ENCODE data around the gene PIGK. TPM values are rescaled to one million over a fixed set of nuclear protein-coding genes. Genes with fewer than 3 reads are reported as not detected.
A peak's percentile ranks its signal among the peaks of the same experiment; 100 is the strongest.

The PIGK gene
- total RNA-seq, 4 donors from 2014 or later: 1.1 to 14.1 (median 8.3) TPM

DNA sequence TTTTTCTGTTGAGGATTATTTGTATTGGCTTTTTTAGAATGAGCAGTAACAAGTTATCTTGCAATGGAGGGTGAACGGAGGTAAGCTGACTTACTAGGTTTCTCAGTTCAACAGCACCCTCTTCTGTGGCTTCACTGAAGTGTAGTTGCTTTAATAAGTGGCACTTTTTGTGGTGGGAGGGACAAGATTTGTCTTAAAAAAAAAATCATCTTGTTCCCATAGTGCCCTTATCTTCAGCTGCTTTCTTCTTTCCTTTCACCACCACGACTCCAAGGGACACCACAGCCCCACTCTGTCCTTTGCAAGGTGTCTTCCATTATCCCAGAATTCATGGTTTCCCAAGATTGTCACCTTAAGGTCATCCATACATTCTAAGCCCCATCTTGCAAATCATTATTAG, 92.9 kb downstream of the PIGK start:
- 7 to 36% methylated on average over 2 of the region's 2 CpGs for WGBS, 2 donors (ENCODE audit: low coverage in 1 of 2)
- H3K36me3 ChIP-seq: no peaks in the 10 kb centered on the region
- no peaks in the 10 kb centered on the region for H3K27me3 ChIP-seq
- TF ChIP-seq, protein P1, sequence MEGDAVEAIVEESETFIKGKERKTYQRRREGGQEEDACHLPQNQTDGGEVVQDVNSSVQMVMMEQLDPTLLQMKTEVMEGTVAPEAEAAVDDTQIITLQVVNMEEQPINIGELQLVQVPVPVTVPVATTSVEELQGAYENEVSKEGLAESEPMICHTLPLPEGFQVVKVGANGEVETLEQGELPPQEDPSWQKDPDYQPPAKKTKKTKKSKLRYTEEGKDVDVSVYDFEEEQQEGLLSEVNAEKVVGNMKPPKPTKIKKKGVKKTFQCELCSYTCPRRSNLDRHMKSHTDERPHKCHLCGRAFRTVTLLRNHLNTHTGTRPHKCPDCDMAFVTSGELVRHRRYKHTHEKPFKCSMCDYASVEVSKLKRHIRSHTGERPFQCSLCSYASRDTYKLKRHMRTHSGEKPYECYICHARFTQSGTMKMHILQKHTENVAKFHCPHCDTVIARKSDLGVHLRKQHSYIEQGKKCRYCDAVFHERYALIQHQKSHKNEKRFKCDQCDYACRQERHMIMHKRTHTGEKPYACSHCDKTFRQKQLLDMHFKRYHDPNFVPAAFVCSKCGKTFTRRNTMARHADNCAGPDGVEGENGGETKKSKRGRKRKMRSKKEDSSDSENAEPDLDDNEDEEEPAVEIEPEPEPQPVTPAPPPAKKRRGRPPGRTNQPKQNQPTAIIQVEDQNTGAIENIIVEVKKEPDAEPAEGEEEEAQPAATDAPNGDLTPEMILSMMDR (IDR thresholded peaks at IDR 0.05): peak; percentile 18 to 46 (median 37)
- TF ChIP-seq POLR2AphosphoS5 (IDR thresholded peaks at IDR 0.05): no peak
- no peaks in the 10 kb centered on the region for H3K9me3 ChIP-seq
- intact Hi-C loops (cut with DNase I; ENCODE audit: low total_unique reads): loop anchor here (10.0 kb wide), 1 partner anchor 972 kb away; no protein-coding TSS in a partner anchor
- H3K4me1 ChIP-seq: peaks cover 0 to 6% (median 0%) of the 10 kb centered on the region in 4 donors
- no peak for DNase-seq
- in situ Hi-C loops (cut with MboI; ENCODE audit: low pct_ligation_motif_present in 1 of 4, low pct_unique_long_range_greater_than_20kb in 1 of 4, low sequenced_read_pairs in 3 of 4): loop anchor here (25.0 kb wide), 1 partner anchor 964 kb away; no protein-coding TSS in a partner anchor
- no peak overlapping the region for H3K27ac ChIP-seq
- no peak overlapping the region for H3K4me3 ChIP-seq

DNA sequence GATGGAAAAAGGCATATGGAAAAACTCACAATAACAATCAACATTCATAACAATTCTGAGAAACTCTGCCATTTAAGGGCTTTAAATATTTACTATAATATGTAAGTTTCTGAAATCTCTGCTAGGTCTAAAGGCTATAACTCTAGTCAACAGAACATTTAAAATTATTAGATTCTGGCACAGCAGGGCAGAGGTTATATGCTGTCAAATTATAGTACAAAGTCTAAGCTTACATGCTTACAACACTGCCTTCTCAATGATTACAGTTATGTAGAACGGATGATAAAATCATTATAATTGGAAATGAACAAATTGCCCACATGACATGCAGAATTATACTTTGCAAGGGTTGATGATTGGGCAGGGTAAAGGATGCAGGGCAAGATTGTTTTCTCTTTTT, 97.7 kb downstream of the PIGK start:
- H3K9me3 ChIP-seq: no peaks in the 10 kb centered on the region
- TF ChIP-seq POLR2AphosphoS5 (IDR thresholded peaks at IDR 0.05): no peak
- TF ChIP-seq, protein P1 (IDR thresholded peaks at IDR 0.05): no peak
- TF ChIP-seq POLR2A (IDR thresholded peaks at IDR 0.05): no peak
- TF ChIP-seq EP300 (IDR thresholded peaks at IDR 0.05; ENCODE audit: low read depth): no peak
- intact Hi-C loops (cut with DNase I; ENCODE audit: low total_unique reads) (loop anchor here (10.0 kb wide), 1 partner anchor 967 kb away; no protein-coding TSS in a partner anchor), in situ Hi-C loops (cut with MboI; ENCODE audit: low pct_ligation_motif_present in 1 of 4, low pct_unique_long_range_greater_than_20kb in 1 of 4, low sequenced_read_pairs in 3 of 4) (no loop called here)
- H3K4me3 ChIP-seq: no peak overlapping the region
- DNase-seq: no peak
- H3K36me3 ChIP-seq: no peaks in the 10 kb centered on the region
- H3K27ac ChIP-seq: no peak overlapping the region
- peaks cover 0 to 6% (median 0%) of the 10 kb centered on the region in 4 donors for H3K4me1 ChIP-seq
- 65 to 75% methylated on average over 1 of the region's 1 CpG for WGBS, 2 donors (ENCODE audit: low coverage in 1 of 2)
- H3K27me3 ChIP-seq: no peaks in the 10 kb centered on the region

DNA sequence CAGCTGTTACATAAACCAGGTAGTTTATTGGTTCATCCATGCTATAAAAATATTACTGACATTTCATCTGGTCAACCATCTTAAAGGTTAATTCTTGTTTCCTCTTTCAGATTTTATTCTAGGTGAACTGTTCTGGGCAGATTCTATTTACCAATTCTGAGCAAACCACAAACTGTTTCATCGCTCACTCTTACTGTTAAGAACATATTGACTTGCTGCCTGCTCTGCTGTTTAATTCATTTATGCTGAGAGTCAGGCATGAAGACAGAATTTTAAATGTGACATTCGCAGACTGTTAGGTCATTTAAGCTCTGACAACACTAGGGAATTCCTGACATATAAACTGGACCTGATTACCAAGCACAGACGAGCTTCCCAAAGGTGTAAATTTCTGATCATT, 98.3 kb downstream of the PIGK start:
- no peaks in the 10 kb centered on the region for H3K36me3 ChIP-seq
- no peak overlapping the region for H3K27ac ChIP-seq
- no peak for TF ChIP-seq POLR2A (IDR thresholded peaks at IDR 0.05)
- TF ChIP-seq, protein P1 (IDR thresholded peaks at IDR 0.05): no peak
- no peaks in the 10 kb centered on the region for H3K9me3 ChIP-seq
- intact Hi-C loops (cut with DNase I; ENCODE audit: low total_unique reads): loop anchor here (10.0 kb wide), 1 partner anchor 966 kb away; no protein-coding TSS in a partner anchor
- H3K4me1 ChIP-seq: peaks cover 0 to 5% (median 0%) of the 10 kb centered on the region in 4 donors
- H3K27me3 ChIP-seq: no peaks in the 10 kb centered on the region
- in situ Hi-C loops (cut with MboI; ENCODE audit: low pct_ligation_motif_present in 1 of 4, low pct_unique_long_range_greater_than_20kb in 1 of 4, low sequenced_read_pairs in 3 of 4): no loop called here
- DNase-seq: no peak
- WGBS, 2 donors (ENCODE audit: low coverage in 1 of 2): 85 to 89% methylated on average over 3 of the region's 3 CpGs
- H3K4me3 ChIP-seq: no peak overlapping the region

DNA sequence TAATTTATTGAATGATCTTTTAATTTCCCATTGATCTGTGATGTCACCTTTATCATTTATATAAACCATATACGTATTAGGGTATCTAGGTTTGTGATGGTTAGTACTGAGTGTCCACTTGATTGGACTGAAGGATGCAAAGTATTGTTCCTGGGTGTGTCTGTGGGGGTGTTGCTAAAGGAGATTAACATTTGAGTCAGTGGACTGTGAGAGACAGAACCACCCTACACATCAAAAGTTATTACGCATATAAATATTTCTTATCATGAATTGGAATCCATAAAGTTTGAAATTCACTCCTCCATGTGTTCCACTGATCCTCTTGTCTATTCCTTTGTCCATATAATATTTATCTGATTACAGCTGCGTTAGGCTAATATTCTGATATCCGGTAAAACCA, 100.5 kb downstream of the PIGK start:
- 97 to 100% methylated on average over 4 of the region's 4 CpGs for WGBS, 2 donors (ENCODE audit: low coverage in 1 of 2)
- Histone ChIP-seq H3K9me3 (no peaks in the 10 kb centered on the region), H3K27me3 (no peaks in the 10 kb centered on the region), H3K36me3 (no peaks in the 10 kb centered on the region), H3K4me3 (no peak overlapping the region), H3K4me1 (no peaks in the 10 kb centered on the region), H3K27ac (no peak overlapping the region)
- intact Hi-C loops (cut with DNase I; ENCODE audit: low total_unique reads): no loop called here
- TF ChIP-seq EP300 (IDR thresholded peaks at IDR 0.05; ENCODE audit: low read depth) (no peak), POLR2A (IDR thresholded peaks at IDR 0.05) (no peak), POLR2AphosphoS5 (IDR thresholded peaks at IDR 0.05) (no peak)
- TF ChIP-seq, protein P1 (IDR thresholded peaks at IDR 0.05): no peak
- in situ Hi-C loops (cut with MboI; ENCODE audit: low pct_ligation_motif_present in 1 of 4, low pct_unique_long_range_greater_than_20kb in 1 of 4, low sequenced_read_pairs in 3 of 4): no loop called here
- no peak for DNase-seq
